GM08714 (cell line): ENCODE results near the gene TMEM150A.
"Not testable (repeated sequence)": the region's sequence is repeated elsewhere in the genome, so short reads cannot be mapped to it uniquely, and the experiment has no call there.

Experiments used
- H3K4me3 ChIP-seq: fragments of 200-500 bp; sonication (Bioruptor generic); 2 replicates; pipeline ENCODE4 v1.5.1; 2014; ENCODE audit warnings: mild to moderate bottlenecking, low read length, inconsistent platforms
- ZNF274 ChIP-seq: IDR thresholded peaks from 2 replicates; pipeline ENCODE4 v1.6.1; 2012; ENCODE audit warnings: mild to moderate bottlenecking, low read depth, low read length

TMEM150A gene

DNA sequence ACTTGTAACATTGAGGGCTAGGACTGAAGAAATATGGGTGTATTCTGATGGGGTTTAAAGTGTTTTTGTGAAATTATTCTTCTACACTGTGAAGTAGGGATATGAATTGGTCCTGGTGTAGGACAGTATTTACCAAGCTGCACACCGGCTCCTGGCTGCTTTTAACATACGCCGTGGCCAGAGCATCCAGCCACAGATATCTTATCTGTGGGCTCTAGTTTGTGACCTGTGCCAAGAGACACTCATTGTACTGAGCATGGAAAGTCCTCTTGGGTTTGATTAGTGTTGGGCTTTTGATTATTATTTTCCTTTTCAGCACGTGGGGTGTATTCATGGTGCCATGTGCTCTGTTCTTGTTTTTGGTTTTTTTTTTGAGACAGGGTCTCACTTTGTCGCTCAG is 21.5 kb upstream of the TMEM150A start:
- H3K4me3 ChIP-seq, result no peak overlapping the region
- no peak for TF ChIP-seq ZNF274

DNA sequence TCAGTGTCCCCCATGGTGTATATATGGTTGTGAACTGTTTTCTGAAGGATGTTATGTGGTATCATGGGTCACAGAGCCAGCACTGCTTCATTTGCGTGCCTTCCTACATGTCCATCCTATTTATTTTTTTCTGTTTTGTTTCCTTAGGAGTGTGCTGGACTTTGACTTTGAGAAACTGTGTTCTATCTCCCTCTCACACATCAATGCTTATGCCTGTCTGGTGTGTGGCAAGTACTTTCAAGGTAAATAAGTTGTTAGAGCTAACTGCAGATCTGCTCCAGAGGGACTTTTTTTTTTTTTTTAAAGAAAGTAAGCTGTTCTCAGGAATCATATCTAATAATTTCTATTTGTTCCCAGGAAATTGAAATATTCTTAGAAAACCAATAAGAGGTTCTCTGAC is 18.8 kb upstream of the TMEM150A start:
- no peak overlapping the region for H3K4me3 ChIP-seq
- TF ChIP-seq ZNF274, result no peak

DNA sequence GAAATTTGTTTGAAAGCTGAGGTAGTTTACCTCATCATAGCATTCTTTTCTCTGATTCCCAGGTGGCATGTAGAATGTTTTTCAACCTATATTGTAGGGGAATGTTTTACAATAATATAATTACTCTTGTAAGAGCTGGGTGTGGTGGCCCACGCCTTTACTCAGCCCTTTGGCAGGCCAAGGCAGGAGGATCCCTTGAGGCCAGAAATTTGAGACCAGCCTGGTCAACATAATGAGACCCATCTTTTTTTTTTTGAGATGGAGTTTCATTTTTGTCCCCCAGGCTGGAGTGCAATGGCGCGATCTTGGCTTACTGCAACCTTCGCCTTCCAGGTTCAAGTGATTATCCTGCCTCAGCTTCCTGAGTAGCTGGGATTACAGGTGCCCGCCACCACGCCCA is 17.1 kb upstream of the TMEM150A start:
- no peak overlapping the region for H3K4me3 ChIP-seq
- no peak for TF ChIP-seq ZNF274

DNA sequence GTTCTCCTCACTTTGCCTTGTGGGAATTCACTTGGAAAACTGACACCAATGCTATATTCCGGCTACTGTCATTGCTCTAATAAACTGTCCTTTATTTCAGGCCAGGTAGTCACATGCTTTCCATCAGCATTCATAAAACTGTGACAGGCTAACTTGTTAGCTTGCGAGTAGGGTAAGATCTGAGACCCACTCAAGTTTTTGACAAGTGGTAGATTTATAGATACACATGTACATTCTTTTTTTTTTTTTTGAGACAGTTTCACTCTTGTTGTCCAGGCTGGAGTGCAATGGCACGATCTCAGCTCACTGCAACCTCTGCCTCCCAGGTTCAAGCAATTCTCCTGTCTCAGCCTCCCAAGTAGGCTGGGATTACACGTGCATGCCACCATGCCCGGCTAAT is 15.2 kb upstream of the TMEM150A start:
- H3K4me3 ChIP-seq, result peak overlapping the region; percentile 97; the same call in 1 of the 2 replicates

DNA sequence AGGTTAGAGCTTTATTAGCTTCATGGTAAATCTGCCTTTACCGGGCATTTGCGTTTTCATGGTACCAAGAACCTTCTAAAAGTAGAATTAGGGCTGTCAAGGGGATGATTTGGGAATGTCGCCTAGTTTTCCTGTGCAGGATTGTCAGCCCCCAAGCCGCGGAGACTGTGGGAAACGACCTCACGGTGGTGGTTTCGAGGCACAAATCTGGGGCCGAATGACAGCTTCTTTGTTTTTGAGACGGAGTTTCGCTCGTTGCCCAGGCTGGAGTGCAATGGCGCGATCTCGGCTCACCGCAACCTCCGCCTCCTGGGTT is 12.9 kb upstream of the TMEM150A start:
- no peak overlapping the region for H3K4me3 ChIP-seq
- TF ChIP-seq ZNF274, result no peak

DNA sequence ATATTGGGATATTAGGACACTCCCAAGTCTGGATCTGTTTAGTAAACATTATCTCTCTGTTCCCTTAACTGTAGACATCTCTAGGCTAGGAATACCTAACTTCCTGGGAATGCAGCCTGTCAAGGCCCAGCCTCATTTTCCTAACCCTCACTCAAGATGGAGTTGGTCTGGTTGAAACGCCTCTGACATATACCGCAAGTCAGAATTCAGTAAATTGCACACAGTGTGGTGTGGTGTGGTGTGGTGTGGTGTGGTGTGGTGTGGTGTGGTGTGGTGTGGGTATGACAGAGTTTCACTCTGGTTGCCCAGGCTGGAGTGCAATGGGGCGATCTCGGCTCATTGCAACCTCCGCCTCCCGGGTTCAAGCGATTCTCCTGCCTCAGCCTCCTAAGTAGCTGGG is 12.3 kb upstream of the TMEM150A start:
- not testable (repeated sequence) for H3K4me3 ChIP-seq

- TF ChIP-seq ZNF274, result no peak
- no peak overlapping the region for H3K4me3 ChIP-seq
These were observed 11.4 kb upstream of the TMEM150A start for GRCh38 chr2:85613717-85614515.

DNA sequence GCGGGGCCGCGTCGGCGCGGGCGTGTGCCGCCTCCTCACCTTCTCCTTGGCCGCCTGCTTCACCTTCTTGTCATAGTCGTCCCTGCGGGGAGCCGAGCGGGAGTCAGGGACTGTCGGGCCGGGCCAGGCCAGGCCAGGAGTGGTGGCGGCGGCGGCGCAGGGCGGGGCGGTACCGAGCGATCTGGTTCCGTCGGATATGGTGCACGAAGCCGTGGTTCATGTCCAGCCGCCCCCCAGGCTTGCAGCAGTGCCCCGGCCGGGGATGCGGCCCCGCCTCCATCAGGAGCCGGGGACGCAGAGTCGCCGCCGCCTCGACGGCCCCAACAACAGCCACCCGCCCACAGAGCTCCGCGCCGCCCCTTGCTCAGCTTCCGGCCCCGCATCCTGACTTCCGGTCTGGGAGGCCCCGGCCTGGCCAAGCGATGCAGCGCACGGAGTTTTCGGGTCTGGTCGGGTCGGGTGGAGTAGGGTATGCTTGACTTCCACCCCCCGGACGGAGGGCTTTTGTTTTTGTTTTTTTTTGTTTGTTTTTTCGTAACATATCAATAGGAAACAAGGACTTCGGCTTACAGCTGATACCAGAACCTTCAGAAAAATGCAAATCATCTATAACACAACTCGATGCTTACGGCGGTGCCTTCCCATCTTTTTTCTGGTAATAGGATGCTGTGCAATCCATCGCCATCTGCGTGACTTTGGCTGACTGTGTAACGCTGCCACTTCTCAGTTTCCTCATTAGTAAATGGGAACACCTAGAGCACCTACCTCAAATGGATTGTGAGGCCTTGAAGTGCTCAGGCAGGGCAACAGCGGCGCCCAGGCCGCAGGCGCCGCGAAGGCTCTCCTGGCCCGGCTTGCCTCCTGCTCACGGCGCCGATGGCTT is 9.4 kb upstream of the TMEM150A start, which contains the start of gene C2orf68:
Gene C2orf68, minus strand, starts transcription at position 362 of the 883 bp plus-strand sequence. Its CDS starts 82 bp downstream, at position 280.
- no peak for TF ChIP-seq ZNF274

DNA sequence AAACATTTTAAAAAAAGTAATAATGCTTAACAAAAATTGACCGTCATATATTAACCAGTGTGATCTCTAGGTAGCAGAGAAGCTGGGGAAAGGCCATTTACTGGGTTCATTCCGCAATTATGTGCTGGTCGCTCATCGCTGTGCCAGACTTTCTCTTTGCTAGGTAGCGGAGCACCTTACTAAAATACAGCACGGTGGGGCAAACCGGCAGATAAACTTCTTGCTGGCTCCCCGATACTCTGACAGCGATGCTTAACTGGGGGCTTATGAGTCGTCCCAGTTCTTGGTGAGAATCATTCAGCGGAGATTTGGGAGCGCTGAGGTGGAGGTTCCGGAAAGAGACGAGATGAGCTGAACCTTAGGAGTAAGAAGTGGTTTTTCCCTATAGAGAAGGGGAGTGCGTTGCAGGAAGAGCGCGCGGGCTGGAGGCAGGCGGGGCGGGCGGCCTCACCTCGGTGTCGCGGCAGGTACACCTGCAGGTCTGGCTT is 8.8 kb upstream of the TMEM150A start:
- peak overlapping the region; percentile 68 for H3K4me3 ChIP-seq
- no peak for TF ChIP-seq ZNF274

More for the DNA sequence above, 9.4 kb upstream of the TMEM150A start, which contains the start of gene C2orf68:
- peak within 1 kb of the TSS; percentile 68 for H3K4me3 ChIP-seq

GRCh38 chr2:85607268-85608215 is 5.0 kb upstream of the TMEM150A start:
- no peak for TF ChIP-seq ZNF274
- no peak overlapping the region for H3K4me3 ChIP-seq

- TF ChIP-seq ZNF274, result no peak
- H3K4me3 ChIP-seq, result no peak overlapping the region
These were observed 3.6 kb upstream of the TMEM150A start for GRCh38 chr2:85606116-85606455.

DNA sequence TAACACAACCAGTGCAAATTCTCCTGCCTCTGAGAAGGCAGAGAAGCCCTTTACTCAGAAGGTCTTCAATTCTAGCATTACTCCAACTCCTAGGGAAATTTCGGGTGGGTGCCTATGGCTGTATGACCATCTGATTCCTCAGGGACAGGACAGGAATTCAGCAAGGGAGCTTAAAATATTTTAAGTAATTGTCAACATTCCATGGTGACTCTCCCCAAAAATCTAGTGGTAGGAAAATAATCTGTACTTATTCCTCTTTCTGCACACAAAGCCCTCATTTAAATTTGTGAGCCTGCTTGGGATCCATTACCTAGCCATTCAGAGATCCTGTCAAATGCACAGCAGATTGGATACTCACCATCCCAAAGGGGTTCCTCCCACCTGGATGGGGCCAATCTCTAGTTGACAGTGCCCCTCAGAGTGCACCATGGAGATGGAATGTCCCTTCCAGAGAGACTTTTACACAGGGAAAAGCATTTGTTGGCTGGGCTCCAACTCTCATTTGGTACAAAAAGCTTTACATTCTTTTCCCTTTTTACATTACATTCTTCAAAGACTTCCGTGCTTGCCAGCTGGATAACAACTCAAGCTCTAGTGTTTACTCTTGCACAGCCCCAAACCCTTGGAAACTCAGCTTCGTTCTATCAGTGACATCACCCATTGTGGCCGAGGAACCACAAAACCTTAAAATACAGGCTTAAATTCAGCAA is 3.1 kb upstream of the TMEM150A start:
- H3K4me3 ChIP-seq, result no peak overlapping the region
- no peak for TF ChIP-seq ZNF274

- no peak overlapping the region for H3K4me3 ChIP-seq
- no peak for TF ChIP-seq ZNF274
These were observed 2.3 kb upstream of the TMEM150A start for GRCh38 chr2:85604568-85605339.

- not testable (repeated sequence) for H3K4me3 ChIP-seq
These were observed 1.6 kb upstream of the TMEM150A start for GRCh38 chr2:85604133-85604444.
